GM23338 (cell line): ENCODE measurements around the gene CACNA2D1. TPM values are rescaled to one million over a fixed set of nuclear protein-coding genes. Genes with fewer than 3 reads are reported as not detected.
"Not testable (repeated sequence)": the region's sequence is repeated elsewhere in the genome, so short reads cannot be mapped to it uniquely, and the experiment has no call there.

Experiments
- ATAC-seq: fragments of 200-7000 bp; cut with Tn5 transposase; 3 replicates; pipeline ENCODE4 v1.9.1; 2020
- DNase-seq: peaks from one replicate; pipeline ENCODE4 v3.0.0-alpha.2; 2015; ENCODE audit warnings: low spot score
- H2AFZ ChIP-seq: fragments of 200-600 bp; sonication (generic); 2 replicates; pipeline ENCODE4 v1.8.0; 2016; ENCODE audit warnings: antibody characterized with exemption, mild to moderate bottlenecking, moderate library complexity
- H3F3A ChIP-seq: fragments of 200-600 bp; sonication (generic); replicated peaks from 2 replicates; pipeline ENCODE4 v1.8.0; 2017; ENCODE audit warnings: antibody characterized with exemption, mixed run types, low read depth
- H3K27ac ChIP-seq: fragments of 200-600 bp; sonication (generic); 2 replicates; pipeline ENCODE4 v1.6.1; 2016; ENCODE audit warnings: low read depth
- H3K27me3 ChIP-seq: fragments of 200-600 bp; sonication (generic); 2 replicates; pipeline ENCODE4 v1.8.0; 2016; ENCODE audit warnings: mild to moderate bottlenecking, mixed run types, moderate library complexity; ENCODE audit not compliant: insufficient read depth
- H3K36me3 ChIP-seq: fragments of 200-600 bp; sonication (generic); 2 replicates; pipeline ENCODE4 v1.8.0; 2016; ENCODE audit warnings: mild to moderate bottlenecking; ENCODE audit not compliant: insufficient read depth
- H3K4me1 ChIP-seq: fragments of 200-600 bp; sonication (generic); 2 replicates; pipeline ENCODE4 v1.8.0; 2016; ENCODE audit warnings: mild to moderate bottlenecking, moderate library complexity; ENCODE audit not compliant: insufficient read depth
- H3K4me2 ChIP-seq: fragments of 200-600 bp; sonication (generic); 2 replicates; pipeline ENCODE4 v1.7.1; 2017; ENCODE audit warnings: mixed run types
- H3K4me3 ChIP-seq: fragments of 200-600 bp; sonication (generic); 2 replicates; pipeline ENCODE4 v1.6.1; 2016; ENCODE audit warnings: mixed run types
- H3K79me2 ChIP-seq: fragments of 200-600 bp; sonication (generic); replicated peaks from 2 replicates; pipeline ENCODE4 v1.8.0; 2017; ENCODE audit warnings: mild to moderate bottlenecking; ENCODE audit not compliant: insufficient read depth
- H3K9me2 ChIP-seq: fragments of 200-600 bp; sonication (generic); 2 replicates; pipeline ENCODE4 v1.8.0; 2017; ENCODE audit not compliant: insufficient read depth
- H4K20me1 ChIP-seq: fragments of 200-600 bp; sonication (generic); replicated peaks from 2 replicates; pipeline ENCODE4 v1.8.0; 2017; ENCODE audit warnings: mild to moderate bottlenecking; ENCODE audit not compliant: insufficient read depth
- H3K27ac Mint-ChIP-seq: 2 replicates; pipeline ENCODE4 v1.8.0; 2020; ENCODE audit warnings: inconsistent platforms, mild to moderate bottlenecking, moderate library complexity, mixed read lengths
- H3K27me3 Mint-ChIP-seq: 3 replicates; pipeline ENCODE4 v1.8.0; 2022; ENCODE audit warnings: low read depth, mild to moderate bottlenecking, moderate library complexity, mixed read lengths, inconsistent platforms; ENCODE audit not compliant: insufficient read depth, poor library complexity
- H3K36me3 Mint-ChIP-seq: 3 replicates; pipeline ENCODE4 v1.8.0; 2021; ENCODE audit warnings: low read depth, mild to moderate bottlenecking, inconsistent platforms, moderate library complexity, mixed read lengths
- H3K4me1 Mint-ChIP-seq: 3 replicates; pipeline ENCODE4 v1.8.0; 2020; ENCODE audit warnings: mild to moderate bottlenecking, inconsistent platforms, mixed read lengths
- H3K4me3 Mint-ChIP-seq: 3 replicates; pipeline ENCODE4 v1.8.0; 2021; ENCODE audit warnings: moderate library complexity, mild to moderate bottlenecking, inconsistent platforms, mixed read lengths
- H3K9me3 Mint-ChIP-seq: 3 replicates; pipeline ENCODE4 v1.8.0; 2020; ENCODE audit warnings: moderate library complexity, mild to moderate bottlenecking, inconsistent platforms, mixed read lengths
- CREB1 ChIP-seq: fragments of 250-450 bp; sonication (Bioruptor Pico); IDR thresholded peaks from 2 replicates; pipeline ENCODE4 v1.5.0; 2020; ENCODE audit warnings: low read depth, mild to moderate bottlenecking, moderate library complexity
- EZH2phosphoT487 ChIP-seq: fragments of 200-600 bp; sonication (generic); IDR thresholded peaks from one replicate; pipeline ENCODE4 v1.8.1; 2018; ENCODE audit warnings: antibody characterized with exemption; ENCODE audit not compliant: unreplicated experiment
- STAT1 ChIP-seq: IDR thresholded peaks from one replicate; pipeline ENCODE4 v1.6.1; 2016; ENCODE audit warnings: antibody characterized with exemption; ENCODE audit not compliant: unreplicated experiment
- polyA plus RNA-seq: library from polyadenylated mRNA; unstranded; fragments of >200 nt; fragmentation: Nextera tagmentation; extraction: Ambion mirVana; gene quantifications from 2 replicates; pipeline ENCODE4 v1.2.1, GENCODE V29; 2016
- total RNA-seq: library from RNA; depleted of rRNA; stranded (reverse); fragments of >200 nt; shearing (Covaris generic); gene quantifications from 2 replicates; pipeline ENCODE4 v1.2.3, GENCODE V29; 2014
- TF ChIP-seq, protein P1 (sequence below): fragments of 250-450 bp; sonication (Bioruptor Pico); IDR thresholded peaks from 2 replicates; pipeline ENCODE4 v1.5.0; 2020; ENCODE audit warnings: mild to moderate bottlenecking, moderate library complexity
- TF ChIP-seq, protein P2 (sequence below): IDR thresholded peaks from 2 replicates; pipeline ENCODE4 v1.6.1; 2016; ENCODE audit warnings: antibody characterized with exemption
- TF ChIP-seq, protein P3 (sequence below), 2 experiments: fragments of 200-600 bp in 1 of 2; sonication (generic) in 1 of 2; conservative IDR thresholded peaks; 2 replicates each; pipeline versions ENCODE4 v1.5.1 to v1.6.1; 2016 to 2017; ENCODE audit warnings: antibody characterized with exemption in 2 of 2, low read depth in 2 of 2, mild to moderate bottlenecking in 2 of 2, moderate library complexity in 1 of 2

CACNA2D1 gene
- total and polyA plus RNA-seq, 2 experiments from 2014 or later = 7.0 to 20.4 TPM

DNA sequence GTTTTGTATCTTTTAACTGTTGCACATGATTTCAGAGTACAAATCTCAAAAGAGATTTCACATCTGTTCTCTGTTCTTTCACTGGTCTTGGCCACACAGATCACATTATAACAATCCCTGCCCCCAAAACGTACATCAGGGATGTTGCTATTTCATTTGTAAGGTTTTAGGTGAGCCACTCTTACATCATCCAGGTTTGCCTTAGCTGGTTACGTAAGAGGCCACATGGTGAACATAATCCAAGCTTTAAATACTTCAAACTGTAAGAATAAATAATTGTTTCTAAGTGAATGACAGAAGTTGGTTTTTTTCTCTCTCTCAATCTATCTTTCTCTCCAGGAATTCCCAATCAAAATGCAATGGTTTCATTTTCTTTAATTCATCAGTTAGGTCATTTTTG lies 427.8 kb downstream of the CACNA2D1 start (continued):
- TF ChIP-seq, protein P1, sequence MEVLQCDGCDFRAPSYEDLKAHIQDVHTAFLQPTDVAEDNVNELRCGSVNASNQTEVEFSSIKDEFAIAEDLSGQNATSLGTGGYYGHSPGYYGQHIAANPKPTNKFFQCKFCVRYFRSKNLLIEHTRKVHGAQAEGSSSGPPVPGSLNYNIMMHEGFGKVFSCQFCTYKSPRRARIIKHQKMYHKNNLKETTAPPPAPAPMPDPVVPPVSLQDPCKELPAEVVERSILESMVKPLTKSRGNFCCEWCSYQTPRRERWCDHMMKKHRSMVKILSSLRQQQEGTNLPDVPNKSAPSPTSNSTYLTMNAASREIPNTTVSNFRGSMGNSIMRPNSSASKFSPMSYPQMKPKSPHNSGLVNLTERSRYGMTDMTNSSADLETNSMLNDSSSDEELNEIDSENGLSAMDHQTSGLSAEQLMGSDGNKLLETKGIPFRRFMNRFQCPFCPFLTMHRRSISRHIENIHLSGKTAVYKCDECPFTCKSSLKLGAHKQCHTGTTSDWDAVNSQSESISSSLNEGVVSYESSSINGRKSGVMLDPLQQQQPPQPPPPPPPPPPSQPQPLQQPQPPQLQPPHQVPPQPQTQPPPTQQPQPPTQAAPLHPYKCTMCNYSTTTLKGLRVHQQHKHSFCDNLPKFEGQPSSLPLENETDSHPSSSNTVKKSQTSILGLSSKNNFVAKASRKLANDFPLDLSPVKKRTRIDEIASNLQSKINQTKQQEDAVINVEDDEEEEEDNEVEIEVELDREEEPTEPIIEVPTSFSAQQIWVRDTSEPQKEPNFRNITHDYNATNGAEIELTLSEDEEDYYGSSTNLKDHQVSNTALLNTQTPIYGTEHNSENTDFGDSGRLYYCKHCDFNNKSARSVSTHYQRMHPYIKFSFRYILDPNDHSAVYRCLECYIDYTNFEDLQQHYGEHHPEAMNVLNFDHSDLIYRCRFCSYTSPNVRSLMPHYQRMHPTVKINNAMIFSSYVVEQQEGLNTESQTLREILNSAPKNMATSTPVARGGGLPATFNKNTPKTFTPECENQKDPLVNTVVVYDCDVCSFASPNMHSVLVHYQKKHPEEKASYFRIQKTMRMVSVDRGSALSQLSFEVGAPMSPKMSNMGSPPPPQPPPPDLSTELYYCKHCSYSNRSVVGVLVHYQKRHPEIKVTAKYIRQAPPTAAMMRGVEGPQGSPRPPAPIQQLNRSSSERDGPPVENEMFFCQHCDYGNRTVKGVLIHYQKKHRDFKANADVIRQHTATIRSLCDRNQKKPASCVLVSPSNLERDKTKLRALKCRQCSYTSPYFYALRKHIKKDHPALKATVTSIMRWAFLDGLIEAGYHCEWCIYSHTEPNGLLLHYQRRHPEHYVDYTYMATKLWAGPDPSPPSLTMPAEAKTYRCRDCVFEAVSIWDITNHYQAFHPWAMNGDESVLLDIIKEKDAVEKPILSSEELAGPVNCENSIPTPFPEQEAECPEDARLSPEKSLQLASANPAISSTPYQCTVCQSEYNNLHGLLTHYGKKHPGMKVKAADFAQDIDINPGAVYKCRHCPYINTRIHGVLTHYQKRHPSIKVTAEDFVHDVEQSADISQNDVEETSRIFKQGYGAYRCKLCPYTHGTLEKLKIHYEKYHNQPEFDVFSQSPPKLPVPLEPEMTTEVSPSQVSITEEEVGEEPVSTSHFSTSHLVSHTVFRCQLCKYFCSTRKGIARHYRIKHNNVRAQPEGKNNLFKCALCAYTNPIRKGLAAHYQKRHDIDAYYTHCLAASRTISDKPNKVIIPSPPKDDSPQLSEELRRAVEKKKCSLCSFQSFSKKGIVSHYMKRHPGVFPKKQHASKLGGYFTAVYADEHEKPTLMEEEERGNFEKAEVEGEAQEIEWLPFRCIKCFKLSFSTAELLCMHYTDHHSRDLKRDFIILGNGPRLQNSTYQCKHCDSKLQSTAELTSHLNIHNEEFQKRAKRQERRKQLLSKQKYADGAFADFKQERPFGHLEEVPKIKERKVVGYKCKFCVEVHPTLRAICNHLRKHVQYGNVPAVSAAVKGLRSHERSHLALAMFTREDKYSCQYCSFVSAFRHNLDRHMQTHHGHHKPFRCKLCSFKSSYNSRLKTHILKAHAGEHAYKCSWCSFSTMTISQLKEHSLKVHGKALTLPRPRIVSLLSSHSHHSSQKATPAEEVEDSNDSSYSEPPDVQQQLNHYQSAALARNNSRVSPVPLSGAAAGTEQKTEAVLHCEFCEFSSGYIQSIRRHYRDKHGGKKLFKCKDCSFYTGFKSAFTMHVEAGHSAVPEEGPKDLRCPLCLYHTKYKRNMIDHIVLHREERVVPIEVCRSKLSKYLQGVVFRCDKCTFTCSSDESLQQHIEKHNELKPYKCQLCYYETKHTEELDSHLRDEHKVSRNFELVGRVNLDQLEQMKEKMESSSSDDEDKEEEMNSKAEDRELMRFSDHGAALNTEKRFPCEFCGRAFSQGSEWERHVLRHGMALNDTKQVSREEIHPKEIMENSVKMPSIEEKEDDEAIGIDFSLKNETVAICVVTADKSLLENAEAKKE (CRISPR knock-in tag) = no peak
- TF ChIP-seq, protein P2, sequence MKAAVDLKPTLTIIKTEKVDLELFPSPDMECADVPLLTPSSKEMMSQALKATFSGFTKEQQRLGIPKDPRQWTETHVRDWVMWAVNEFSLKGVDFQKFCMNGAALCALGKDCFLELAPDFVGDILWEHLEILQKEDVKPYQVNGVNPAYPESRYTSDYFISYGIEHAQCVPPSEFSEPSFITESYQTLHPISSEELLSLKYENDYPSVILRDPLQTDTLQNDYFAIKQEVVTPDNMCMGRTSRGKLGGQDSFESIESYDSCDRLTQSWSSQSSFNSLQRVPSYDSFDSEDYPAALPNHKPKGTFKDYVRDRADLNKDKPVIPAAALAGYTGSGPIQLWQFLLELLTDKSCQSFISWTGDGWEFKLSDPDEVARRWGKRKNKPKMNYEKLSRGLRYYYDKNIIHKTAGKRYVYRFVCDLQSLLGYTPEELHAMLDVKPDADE = no peak
- TF ChIP-seq CREB1 (CRISPR knock-in tag) (no peak), STAT1 (no peak), EZH2phosphoT487 (no peak)
- TF ChIP-seq, protein P3, sequence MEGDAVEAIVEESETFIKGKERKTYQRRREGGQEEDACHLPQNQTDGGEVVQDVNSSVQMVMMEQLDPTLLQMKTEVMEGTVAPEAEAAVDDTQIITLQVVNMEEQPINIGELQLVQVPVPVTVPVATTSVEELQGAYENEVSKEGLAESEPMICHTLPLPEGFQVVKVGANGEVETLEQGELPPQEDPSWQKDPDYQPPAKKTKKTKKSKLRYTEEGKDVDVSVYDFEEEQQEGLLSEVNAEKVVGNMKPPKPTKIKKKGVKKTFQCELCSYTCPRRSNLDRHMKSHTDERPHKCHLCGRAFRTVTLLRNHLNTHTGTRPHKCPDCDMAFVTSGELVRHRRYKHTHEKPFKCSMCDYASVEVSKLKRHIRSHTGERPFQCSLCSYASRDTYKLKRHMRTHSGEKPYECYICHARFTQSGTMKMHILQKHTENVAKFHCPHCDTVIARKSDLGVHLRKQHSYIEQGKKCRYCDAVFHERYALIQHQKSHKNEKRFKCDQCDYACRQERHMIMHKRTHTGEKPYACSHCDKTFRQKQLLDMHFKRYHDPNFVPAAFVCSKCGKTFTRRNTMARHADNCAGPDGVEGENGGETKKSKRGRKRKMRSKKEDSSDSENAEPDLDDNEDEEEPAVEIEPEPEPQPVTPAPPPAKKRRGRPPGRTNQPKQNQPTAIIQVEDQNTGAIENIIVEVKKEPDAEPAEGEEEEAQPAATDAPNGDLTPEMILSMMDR (conservative IDR thresholded peaks at IDR 0.05; ENCODE audit: low read depth in 2 of 2) = no peak

DNA sequence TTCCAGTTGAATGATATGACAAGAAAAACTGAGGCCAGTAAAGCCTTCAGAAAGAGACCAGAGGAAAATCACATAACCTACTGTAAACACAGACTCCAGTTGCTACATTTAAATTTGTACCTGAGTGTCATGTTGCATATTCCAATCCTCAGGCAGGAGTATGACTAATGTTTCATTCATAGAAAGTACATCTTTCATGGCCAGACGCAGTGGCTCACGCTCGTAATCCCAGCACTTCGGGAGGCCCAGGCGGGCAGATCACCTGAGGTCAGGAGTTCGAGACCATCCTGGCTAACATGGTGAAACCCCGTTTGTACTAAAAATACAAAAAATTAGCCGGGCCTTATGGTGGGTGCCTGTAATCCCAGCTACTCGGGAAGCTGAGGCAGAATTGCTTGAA lies 429.0 kb downstream of the CACNA2D1 start:
- H3K4me1 ChIP-seq, H3K27ac ChIP-seq, H3K4me3 ChIP-seq, H3K4me1 Mint-ChIP-seq, H3K79me2 ChIP-seq, H3K27ac Mint-ChIP-seq, H3F3A ChIP-seq, H3K27me3 Mint-ChIP-seq, H4K20me1 ChIP-seq, H3K4me3 Mint-ChIP-seq, H2AFZ ChIP-seq, H3K9me3 Mint-ChIP-seq, H3K9me2 ChIP-seq, DNase-seq, H3K36me3 Mint-ChIP-seq, ATAC-seq, H3K27me3 ChIP-seq, H3K4me2 ChIP-seq, H3K36me3 ChIP-seq: not testable (repeated sequence)
